ENCODE measurements around the gene RBMS3. TPM values are rescaled to one million over a fixed set of nuclear protein-coding genes. Genes with fewer than 3 reads are reported as not detected.

RBMS3 gene
- total RNA-seq, 4 donors from 2014 or later: 7.3 to 21.8 (median 12.8) TPM

DNA sequence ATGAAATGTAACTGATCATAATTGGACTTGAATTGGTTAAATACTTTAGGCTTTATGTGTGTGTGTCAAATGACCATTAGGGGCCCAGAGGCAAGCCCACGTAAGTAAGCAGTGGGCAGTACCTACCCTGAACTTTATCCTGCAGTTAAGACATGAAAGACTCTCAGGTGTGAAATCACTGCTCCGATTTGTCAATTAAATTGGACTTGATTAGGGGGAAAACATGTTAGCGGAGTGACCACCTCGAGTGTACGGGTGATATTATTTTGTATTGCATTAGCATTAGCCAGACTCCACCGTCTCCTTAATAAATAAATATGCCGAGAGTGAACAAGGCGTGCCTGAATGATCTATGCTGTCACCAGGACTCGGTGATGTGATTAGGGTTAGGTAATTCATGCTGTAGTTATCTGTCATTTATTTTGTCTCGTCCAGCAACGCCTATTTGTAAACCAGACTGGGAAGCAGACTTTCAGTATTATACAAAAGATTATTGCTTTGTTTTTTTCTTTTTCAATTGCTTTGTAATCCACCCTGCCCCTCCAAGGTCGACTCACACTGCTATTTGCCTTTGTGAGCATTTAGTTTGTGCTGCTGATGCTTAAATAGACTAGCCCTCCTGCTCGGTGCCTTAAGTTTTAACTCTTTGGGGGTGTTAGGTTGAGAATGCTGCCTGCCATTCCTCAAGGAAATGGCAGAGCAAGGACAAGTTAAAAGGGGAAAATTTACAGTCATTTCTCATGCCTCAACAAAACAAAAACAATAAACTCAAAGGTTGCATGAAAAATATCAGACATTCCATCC lies 1.8 kb downstream of the RBMS3 start:
- 32 to 34% methylated on average over 13 of the region's 13 CpGs for WGBS, 2 donors
- no peak for DNase-seq (ENCODE audit: low spot score in 2 of 2)
- intact Hi-C loops (cut with DNase I; ENCODE audit: low total_unique reads): no loop called here
- peak overlapping the region; percentile 40 for H3K4me3 ChIP-seq (ENCODE audit: low read depth, poor library complexity, severe bottlenecking)
- TF ChIP-seq, protein P1, sequence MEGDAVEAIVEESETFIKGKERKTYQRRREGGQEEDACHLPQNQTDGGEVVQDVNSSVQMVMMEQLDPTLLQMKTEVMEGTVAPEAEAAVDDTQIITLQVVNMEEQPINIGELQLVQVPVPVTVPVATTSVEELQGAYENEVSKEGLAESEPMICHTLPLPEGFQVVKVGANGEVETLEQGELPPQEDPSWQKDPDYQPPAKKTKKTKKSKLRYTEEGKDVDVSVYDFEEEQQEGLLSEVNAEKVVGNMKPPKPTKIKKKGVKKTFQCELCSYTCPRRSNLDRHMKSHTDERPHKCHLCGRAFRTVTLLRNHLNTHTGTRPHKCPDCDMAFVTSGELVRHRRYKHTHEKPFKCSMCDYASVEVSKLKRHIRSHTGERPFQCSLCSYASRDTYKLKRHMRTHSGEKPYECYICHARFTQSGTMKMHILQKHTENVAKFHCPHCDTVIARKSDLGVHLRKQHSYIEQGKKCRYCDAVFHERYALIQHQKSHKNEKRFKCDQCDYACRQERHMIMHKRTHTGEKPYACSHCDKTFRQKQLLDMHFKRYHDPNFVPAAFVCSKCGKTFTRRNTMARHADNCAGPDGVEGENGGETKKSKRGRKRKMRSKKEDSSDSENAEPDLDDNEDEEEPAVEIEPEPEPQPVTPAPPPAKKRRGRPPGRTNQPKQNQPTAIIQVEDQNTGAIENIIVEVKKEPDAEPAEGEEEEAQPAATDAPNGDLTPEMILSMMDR (IDR thresholded peaks at IDR 0.05): no peak
- TF ChIP-seq POLR2A (IDR thresholded peaks at IDR 0.05): no peak

DNA sequence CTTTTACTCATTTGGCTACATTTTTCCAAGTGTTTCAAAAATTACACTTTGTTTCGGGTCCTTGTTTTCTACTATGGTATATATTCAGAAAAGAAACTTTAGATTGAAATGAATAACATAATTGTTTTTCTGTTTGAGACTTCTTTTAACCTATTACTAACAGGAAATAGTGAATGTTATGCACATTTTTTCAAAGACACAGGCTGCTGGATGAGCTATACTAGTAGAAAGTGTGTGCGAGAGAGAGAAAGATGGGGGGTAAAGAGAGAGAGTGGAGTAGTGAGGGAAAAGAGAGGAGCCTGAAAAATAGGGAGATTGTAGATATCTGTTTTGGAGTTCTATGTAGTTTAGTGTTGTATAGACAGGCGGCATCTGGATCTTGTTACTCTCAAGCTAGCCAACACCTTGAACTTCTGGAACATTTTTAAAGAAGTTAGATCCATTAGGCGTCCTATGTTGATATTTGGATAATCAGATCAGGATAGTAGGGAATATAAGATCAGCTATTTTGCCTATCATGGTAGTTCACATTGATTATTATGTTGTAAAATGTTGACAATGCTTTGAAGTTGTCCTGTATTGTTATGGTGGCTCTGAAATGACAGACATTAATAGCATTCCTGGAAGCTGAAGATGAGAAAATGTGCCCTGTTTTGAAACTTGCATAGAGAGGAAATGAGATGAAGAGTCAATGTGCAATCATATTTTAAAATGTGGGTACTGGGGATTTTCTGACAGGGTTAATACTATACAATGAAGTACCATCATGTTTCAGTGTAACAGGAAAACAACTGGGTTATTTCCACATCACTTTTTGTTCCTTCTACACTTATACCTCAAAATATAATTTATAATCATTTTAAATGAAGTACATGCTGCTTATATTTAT lies 2.6 kb downstream of the RBMS3 start:
- peak overlapping the region; percentile 12 for H3K4me3 ChIP-seq (ENCODE audit: low read depth, poor library complexity, severe bottlenecking)
- no peak for TF ChIP-seq POLR2A (IDR thresholded peaks at IDR 0.05)
- TF ChIP-seq, protein P1 (IDR thresholded peaks at IDR 0.05): no peak
- WGBS, 2 donors: 31 to 37% methylated on average over 4 of the region's 4 CpGs
- intact Hi-C loops (cut with DNase I; ENCODE audit: low total_unique reads): no loop called here
- DNase-seq (ENCODE audit: low spot score in 2 of 2): no peak

DNA sequence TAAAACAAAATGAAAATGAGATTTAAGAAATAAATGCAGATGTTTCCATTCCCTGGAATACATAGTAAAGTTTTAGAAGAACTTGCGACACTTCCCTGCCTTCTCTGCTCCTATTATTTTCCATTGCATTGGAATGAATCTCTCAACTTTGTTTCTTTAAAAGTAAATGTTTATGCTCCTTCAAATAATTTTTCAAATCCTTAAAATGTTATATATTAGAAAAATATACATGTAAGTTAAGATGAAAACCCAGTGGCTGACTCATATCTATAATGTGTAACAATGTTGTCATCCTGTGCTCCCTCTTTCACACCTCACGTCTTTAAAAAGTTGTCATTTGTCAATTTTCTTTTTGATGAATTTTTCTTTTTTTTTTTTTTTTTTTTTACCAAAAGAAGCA lies 3.6 kb downstream of the RBMS3 start:
- no peak for DNase-seq (ENCODE audit: low spot score in 2 of 2)
- intact Hi-C loops (cut with DNase I; ENCODE audit: low total_unique reads): no loop called here
- H3K4me3 ChIP-seq (ENCODE audit: low read depth, poor library complexity, severe bottlenecking): no peak overlapping the region
- TF ChIP-seq, protein P1 (IDR thresholded peaks at IDR 0.05): no peak
- TF ChIP-seq POLR2A (IDR thresholded peaks at IDR 0.05): no peak
- WGBS, 2 donors: 47 to 52% methylated on average over 2 of the region's 2 CpGs

DNA sequence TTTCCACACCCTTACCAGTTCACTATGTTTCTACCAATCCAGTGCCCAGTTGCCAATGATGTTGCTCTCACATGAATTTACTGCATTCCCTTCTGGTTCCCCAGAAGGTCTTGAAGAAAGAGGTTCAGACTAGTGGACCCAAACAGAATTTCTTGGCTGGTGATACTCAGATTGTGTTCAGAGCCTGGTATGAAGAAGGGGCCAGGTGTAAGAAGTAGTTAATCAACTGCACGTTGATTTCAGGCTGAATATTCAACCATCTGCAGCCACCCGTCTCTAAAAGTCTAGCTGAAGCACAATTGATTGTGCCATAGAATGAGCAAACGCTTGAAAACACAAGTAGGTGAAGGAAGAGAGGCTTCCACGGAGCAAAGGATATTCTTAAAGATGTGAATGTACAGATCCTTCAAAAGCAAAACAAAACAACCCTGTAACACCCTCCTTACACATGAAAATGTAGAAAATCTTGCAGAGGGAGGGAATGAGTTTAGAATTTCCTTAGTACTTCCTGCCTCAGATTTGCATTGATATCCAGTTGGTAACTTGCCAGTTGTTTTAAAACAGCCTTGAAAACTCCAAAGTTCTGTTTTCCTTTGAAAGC lies 4.7 kb downstream of the RBMS3 start:
- intact Hi-C loops (cut with DNase I; ENCODE audit: low total_unique reads): no loop called here

DNA sequence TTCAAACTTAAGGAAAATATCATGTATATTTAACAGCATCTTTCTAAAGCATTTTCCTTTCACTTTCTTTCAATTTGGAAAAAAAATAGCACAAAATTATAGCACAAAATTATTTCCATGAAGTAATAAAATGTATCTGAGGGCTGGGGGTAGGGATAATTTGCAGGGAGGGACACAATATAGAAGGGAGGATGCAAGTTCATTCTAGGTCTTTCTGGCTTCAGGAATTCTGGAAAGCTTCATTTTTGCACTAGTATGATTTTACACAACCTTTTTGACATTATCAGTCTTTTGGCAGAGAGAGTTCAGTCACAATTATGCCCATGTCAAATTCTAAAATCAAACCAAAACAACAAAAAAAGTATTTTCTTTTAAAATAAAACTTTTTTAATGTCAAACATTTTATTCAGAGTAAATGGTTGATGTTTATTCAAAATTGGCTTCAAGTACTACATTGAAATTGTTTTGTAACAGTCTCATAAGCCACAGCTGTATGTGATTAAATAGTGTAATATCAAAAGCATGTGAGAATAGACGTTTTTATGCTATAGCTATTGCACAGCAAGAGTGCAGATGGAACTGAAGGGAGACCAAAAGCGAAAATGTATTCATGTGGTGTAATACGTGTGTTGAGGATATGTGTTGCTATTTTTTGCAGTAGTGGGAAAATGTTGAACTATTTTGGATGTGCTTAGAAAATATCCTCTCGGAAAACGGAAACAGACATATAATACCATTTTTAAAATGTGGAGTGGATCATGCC lies 5.8 kb downstream of the RBMS3 start:
- TF ChIP-seq, protein P1 (IDR thresholded peaks at IDR 0.05): no peak
- TF ChIP-seq POLR2A (IDR thresholded peaks at IDR 0.05): no peak
- DNase-seq (ENCODE audit: low spot score in 2 of 2): no peak
- WGBS, 2 donors: 43 to 52% methylated on average over 5 of the region's 5 CpGs
- intact Hi-C loops (cut with DNase I; ENCODE audit: low total_unique reads): no loop called here
- no peak overlapping the region for H3K4me3 ChIP-seq (ENCODE audit: low read depth, poor library complexity, severe bottlenecking)

More for the DNA sequence above, 4.7 kb downstream of the RBMS3 start:
- no peak for DNase-seq (ENCODE audit: low spot score in 2 of 2)
- TF ChIP-seq POLR2A (IDR thresholded peaks at IDR 0.05): no peak
- TF ChIP-seq, protein P1 (IDR thresholded peaks at IDR 0.05): no peak
- 11 to 15% methylated on average over 4 of the region's 4 CpGs for WGBS, 2 donors
- no peak overlapping the region for H3K4me3 ChIP-seq (ENCODE audit: low read depth, poor library complexity, severe bottlenecking)
